Heart left ventricle (tissue), 16 donors: Measurements from ENCODE around the gene TRERF1. TPM values are rescaled to one million over a fixed set of nuclear protein-coding genes. Genes with fewer than 3 reads are reported as not detected.

Experiments
- ATAC-seq, 4 donors: fragments of 200-7000 bp; cut with Tn5 transposase; one replicate each; pipeline ENCODE4 v1.9.1; 2020 to 2022; ENCODE audit warnings: moderate library complexity in 4 of 4, mild to moderate bottlenecking in 3 of 4, moderate number of reproducible peaks in 1 of 4
- DNase-seq, 5 donors: peaks; one replicate each; pipeline ENCODE4 v3.0.0-alpha.2; 2020
- H3K27ac ChIP-seq, 12 donors: fragments of 200-600 bp; sonication (generic) in 4 of 12; one replicate each; pipeline versions ENCODE4 v1.5.0 to v1.8.0; 2016 to 2022; ENCODE audit warnings: mild to moderate bottlenecking in 2 of 12
- H3K27me3 ChIP-seq, 9 donors: fragments of 200-600 bp; sonication (generic) in 2 of 9; one replicate each; pipeline versions ENCODE4 v1.5.1 to v1.8.0; 2016 to 2022; ENCODE audit warnings: mild to moderate bottlenecking in 3 of 9
- H3K36me3 ChIP-seq, 9 donors: fragments of 200-600 bp; sonication (generic) in 2 of 9; one replicate each; pipeline versions ENCODE4 v1.5.0 to v1.8.0; 2018 to 2022; ENCODE audit warnings: mild to moderate bottlenecking in 2 of 9
- H3K4me1 ChIP-seq, 12 donors: fragments of 200-600 bp; sonication (generic) in 4 of 12; one replicate each; pipeline versions ENCODE4 v1.5.0 to v1.8.0; 2016 to 2022; ENCODE audit warnings: mild to moderate bottlenecking in 3 of 12
- H3K4me3 ChIP-seq, 12 donors: fragments of 200-600 bp; sonication (generic) in 4 of 12; one replicate each; pipeline versions ENCODE4 v1.5.0 to v1.8.0; 2017 to 2022; ENCODE audit warnings: mild to moderate bottlenecking in 9 of 12, moderate library complexity in 4 of 12
- H3K9me3 ChIP-seq, 12 donors: fragments of 200-600 bp; sonication (generic) in 4 of 12; one replicate each; pipeline versions ENCODE4 v1.5.0 to v1.8.0; 2016 to 2022; ENCODE audit warnings: mild to moderate bottlenecking in 1 of 12
- POLR2A ChIP-seq, 2 donors: fragments of 450-650 bp; IDR thresholded peaks; one replicate each; pipeline ENCODE4 v1.6.1; 2017; ENCODE audit warnings: antibody characterized with exemption in 2 of 2, mild to moderate bottlenecking in 2 of 2, moderate library complexity in 2 of 2
- WGBS, 4 donors: extraction: QIAGEN DNeasy Blood & Tissue Kit in 2 of 4; methylation state at CpG; one replicate each; pipeline versions ENCODE4 v1.1.5 to v1.1.7; 2013 to 2018; 5-methylcytosine and 5-hydroxymethylcytosine counted together
- intact Hi-C, 10 donors: fragments of 100-400 bp; cut with DNase I; formaldehyde crosslinking; loops; one replicate each; pipeline versions ENCODE4 v1.11.1 to v1.14.2; 2022
- polyA plus RNA-seq, 2 donors: library from polyadenylated mRNA; stranded (reverse); fragments of 200-250 nt; gene quantifications; one replicate each; pipeline ENCODE4 v1.2.3, GENCODE V29; 2013
- total RNA-seq, 9 donors: library from RNA; depleted of rRNA in 2 of 9; stranded (reverse); fragments of >200 nt in 2 of 9; fragmentation: NEBNext Ultra II Directional in 3 of 9; extraction: Animal tissue kit (Norgen Biotek cat#: 25700) in 3 of 9; gene quantifications; one replicate each; pipeline versions ENCODE4 v1.1.0 to v1.2.4, GENCODE V29; 2016 to 2023
- TF ChIP-seq, protein P1 (sequence below), 12 donors: fragments of 200-600 bp; sonication (generic) in 4 of 12; IDR thresholded peaks; one replicate each; pipeline versions ENCODE4 v1.5.0 to v1.8.0; 2018 to 2022; ENCODE audit warnings: antibody characterized with exemption in 12 of 12, mild to moderate bottlenecking in 5 of 12
- donor health status: ischemic (EF 13 %, LVEDD 7.1; RV severe dilation, severe dysfunction).
- donor health status: healthy with polysubstance abuse.
- donor health status: DM: no; HTN: yes; CAD: no.
- donor health status: DM: no; HTN: no; CAD: no.
- donor health status: ischemic (EF 25% LVEDD 6.9; RV normal size, moderate dysfunction).
- donor health status: ischemic (EF 25% LVEDD 5.7; RV mildly dilated, moderate dysfunction).
- donor health status: healthy.
- donor health status: DM: yes; HTN: yes; CAD: no.
- donor health status: ischemic (EF 35%, LVEDD 5.7; RV mildly dilated, moderate dysfunction).
- donor health status: nonischemic (EF 11% LVEDD 7.7; RV severe dilation, severe dysfunction).
- donor health status: DM: yes; HTN: yes; CAD: no.
- donor health status: PGD.
- donor health status: ischemic (EF 29% LVEDD 5.4; RV normal size, mild dysfunction).
- donor health status: nonischemic (EF 23%, LVEDD 6.1; RV moderate dilation, normal function).

TRERF1 gene
- total and polyA plus RNA-seq, 11 donors: 0.53 to 4.5 (median 1.5) TPM

DNA sequence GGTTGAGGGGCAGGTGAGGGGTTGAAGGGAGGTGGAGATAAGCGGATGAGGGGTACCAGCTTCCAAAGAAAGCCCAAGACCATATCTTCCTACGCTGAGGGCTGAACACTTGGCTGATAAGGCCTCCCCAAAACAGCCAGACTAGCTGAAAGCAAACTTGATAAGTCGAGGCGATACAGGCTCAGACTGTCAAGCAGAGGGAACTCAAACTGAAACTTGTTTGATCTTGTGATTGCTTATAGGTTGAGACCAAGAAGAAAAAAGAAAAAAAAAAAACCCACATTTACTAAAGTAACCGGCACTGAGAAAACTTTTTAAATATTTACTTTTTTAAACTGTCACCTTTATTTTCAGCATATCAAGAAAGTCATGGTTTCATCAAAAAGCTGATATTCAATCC, 73.6 kb downstream of the TRERF1 start:
- 80 to 89% (median 86%) methylated on average over 5 of the region's 5 CpGs for WGBS, 4 donors
- no peak for DNase-seq
- Histone ChIP-seq H3K9me3 (no peaks in the 10 kb centered on the region), H3K27ac (peak overlapping the region in 1 of 12 donors; percentile 24), H3K36me3 (no peaks in the 10 kb centered on the region), H3K4me1 (peaks cover 0 to 56% (median 0%) of the 10 kb centered on the region in 12 donors), H3K27me3 (no peaks in the 10 kb centered on the region), H3K4me3 (no peak overlapping the region)
- ATAC-seq: no peak
- no peak for TF ChIP-seq POLR2A (IDR thresholded peaks at IDR 0.05)
- TF ChIP-seq, protein P1, sequence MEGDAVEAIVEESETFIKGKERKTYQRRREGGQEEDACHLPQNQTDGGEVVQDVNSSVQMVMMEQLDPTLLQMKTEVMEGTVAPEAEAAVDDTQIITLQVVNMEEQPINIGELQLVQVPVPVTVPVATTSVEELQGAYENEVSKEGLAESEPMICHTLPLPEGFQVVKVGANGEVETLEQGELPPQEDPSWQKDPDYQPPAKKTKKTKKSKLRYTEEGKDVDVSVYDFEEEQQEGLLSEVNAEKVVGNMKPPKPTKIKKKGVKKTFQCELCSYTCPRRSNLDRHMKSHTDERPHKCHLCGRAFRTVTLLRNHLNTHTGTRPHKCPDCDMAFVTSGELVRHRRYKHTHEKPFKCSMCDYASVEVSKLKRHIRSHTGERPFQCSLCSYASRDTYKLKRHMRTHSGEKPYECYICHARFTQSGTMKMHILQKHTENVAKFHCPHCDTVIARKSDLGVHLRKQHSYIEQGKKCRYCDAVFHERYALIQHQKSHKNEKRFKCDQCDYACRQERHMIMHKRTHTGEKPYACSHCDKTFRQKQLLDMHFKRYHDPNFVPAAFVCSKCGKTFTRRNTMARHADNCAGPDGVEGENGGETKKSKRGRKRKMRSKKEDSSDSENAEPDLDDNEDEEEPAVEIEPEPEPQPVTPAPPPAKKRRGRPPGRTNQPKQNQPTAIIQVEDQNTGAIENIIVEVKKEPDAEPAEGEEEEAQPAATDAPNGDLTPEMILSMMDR (IDR thresholded peaks at IDR 0.05): no peak
- intact Hi-C loops: no loop called here

DNA sequence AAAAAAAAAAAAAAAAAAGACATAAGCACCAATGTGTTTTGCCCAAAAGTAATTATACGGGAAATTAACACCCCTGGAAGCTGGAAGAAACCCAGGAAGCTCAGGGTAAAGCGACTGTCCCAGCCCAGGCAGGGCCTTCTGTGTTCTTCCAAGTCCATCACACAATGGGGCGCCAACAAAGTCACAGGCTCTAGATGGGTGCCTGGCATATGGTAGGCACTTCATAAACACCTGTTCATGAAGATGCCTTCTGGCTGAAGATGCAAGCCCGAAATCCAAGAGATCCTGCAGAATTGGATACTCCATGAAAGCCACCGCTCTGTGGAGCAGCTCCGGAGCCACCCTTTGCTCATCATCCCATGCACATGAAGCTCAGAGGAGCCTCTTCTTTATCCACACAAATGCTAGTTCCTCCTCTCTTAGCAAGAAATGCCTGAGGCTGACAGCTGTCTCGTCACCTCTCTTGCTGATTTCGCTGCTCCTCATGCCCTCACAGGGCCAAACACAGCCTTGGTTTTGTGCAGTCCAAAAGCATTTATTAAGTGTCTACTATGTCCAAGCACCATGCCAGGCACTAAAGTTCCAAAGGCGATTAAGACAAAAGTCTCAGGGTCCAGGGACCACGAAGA, 76.6 kb downstream of the TRERF1 start:
- Histone ChIP-seq H3K4me3 (no peak overlapping the region), H3K9me3 (no peaks in the 10 kb centered on the region), H3K36me3 (no peaks in the 10 kb centered on the region), H3K27ac (no peak overlapping the region), H3K27me3 (no peaks in the 10 kb centered on the region), H3K4me1 (peaks cover 0 to 63% (median 0%) of the 10 kb centered on the region in 12 donors)
- intact Hi-C loops: no loop called here
- ATAC-seq: no peak
- no peak for DNase-seq
- 91 to 96% (median 96%) methylated on average over 10 of the region's 10 CpGs for WGBS, 4 donors
- TF ChIP-seq, protein P1 (IDR thresholded peaks at IDR 0.05): no peak
- TF ChIP-seq POLR2A (IDR thresholded peaks at IDR 0.05): no peak

DNA sequence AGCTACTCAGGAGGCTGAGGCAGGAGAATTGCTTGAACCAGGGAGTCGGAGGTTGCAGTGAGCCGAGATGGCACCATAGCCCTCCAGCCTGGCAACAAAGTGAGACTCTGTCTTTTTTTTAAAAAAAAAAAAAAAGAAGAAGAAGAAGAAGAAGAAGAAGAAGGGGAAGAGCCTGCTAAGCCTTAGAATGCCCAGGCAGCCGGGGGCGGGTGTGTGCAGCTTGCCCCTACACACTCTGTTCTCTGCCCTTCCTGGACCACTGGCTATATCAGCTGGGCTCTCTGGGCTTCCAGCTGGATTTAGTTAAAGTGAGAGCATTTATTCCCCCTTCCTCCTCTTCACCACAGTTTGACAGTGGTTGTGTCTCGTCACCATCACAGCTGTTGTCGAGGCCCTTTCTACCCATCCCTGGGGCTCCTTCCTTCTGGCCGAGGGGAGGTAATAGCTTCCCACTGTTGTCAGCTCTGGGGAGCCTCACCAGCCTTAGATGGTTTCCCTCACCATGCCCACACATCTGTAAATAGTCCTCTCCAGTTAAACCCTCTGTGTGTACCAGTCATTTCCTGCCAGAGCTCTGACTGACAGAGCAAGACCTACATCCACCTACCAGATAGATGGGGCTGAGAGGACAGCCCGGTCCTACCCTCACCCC, 77.6 kb downstream of the TRERF1 start:
- intact Hi-C loops: no loop called here

DNA sequence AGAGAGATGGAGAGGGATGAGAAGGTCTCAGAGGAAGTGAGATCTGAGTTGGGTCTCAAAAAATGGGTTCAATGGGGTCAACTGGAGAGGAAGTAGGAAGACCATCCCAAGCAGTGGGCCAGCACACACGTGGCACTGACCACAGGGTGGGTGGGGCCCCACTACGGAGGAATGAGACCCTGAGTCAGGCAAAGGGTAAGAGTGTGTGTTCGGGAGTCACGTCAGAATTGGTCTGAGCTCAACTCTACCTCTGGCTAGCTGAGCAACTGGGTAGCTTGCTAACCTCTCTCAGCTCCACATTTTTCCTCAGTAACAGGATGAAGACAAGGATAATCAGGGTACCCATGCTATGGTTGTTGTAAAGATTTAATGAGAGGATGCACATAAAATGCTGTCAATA, 79.0 kb downstream of the TRERF1 start:
- no peaks in the 10 kb centered on the region for H3K9me3 ChIP-seq
- H3K27ac ChIP-seq: no peak overlapping the region
- WGBS, 4 donors: 69 to 75% (median 72%) methylated on average over 4 of the region's 4 CpGs
- intact Hi-C loops: no loop called here
- H3K4me1 ChIP-seq: peaks cover 0 to 73% (median 9%) of the 10 kb centered on the region in 12 donors
- no peaks in the 10 kb centered on the region for H3K27me3 ChIP-seq
- TF ChIP-seq, protein P1 (IDR thresholded peaks at IDR 0.05): no peak
- no peak for TF ChIP-seq POLR2A (IDR thresholded peaks at IDR 0.05)
- DNase-seq (no peak), ATAC-seq (no peak)
- H3K36me3 ChIP-seq: no peaks in the 10 kb centered on the region
- no peak overlapping the region for H3K4me3 ChIP-seq

More for the DNA sequence above, 77.6 kb downstream of the TRERF1 start:
- no peaks in the 10 kb centered on the region for H3K36me3 ChIP-seq
- H3K27ac ChIP-seq: peak overlapping the region in 1 of 12 donors; percentile 55
- peaks cover 0 to 65% (median 2%) of the 10 kb centered on the region in 12 donors for H3K4me1 ChIP-seq
- ATAC-seq (peak in 1 of 4 donors; percentile 26), DNase-seq (no peak)
- no peak overlapping the region for H3K4me3 ChIP-seq
- no peaks in the 10 kb centered on the region for H3K27me3 ChIP-seq
- TF ChIP-seq, protein P1 (IDR thresholded peaks at IDR 0.05): no peak
- TF ChIP-seq POLR2A (IDR thresholded peaks at IDR 0.05): no peak
- 86 to 91% (median 87%) methylated on average over 8 of the region's 8 CpGs for WGBS, 4 donors
- H3K9me3 ChIP-seq: no peaks in the 10 kb centered on the region
